CD14-positive monocyte (primary cell): Measurements from ENCODE around the gene XPO4. TPM values are rescaled to one million over a fixed set of nuclear protein-coding genes. Genes with fewer than 3 reads are reported as not detected.

Source experiments
- DNase-seq, 3 donors: peaks; one replicate each; pipeline ENCODE4 v3.0.0-alpha.2; 2011 to 2022
- H2AFZ ChIP-seq: 2 replicates; pipeline ENCODE4 v1.6.0; 2012; ENCODE audit warnings: mild to moderate bottlenecking, low read depth, low read length, inconsistent platforms; ENCODE audit not compliant: insufficient read depth, poor library complexity, severe bottlenecking
- H3K27ac ChIP-seq, 2 donors: 1 replicate in 1 of 2; 2 replicates in 1 of 2; pipeline ENCODE4 v1.5.1; 2012 to 2013; ENCODE audit warnings: low read length in 2 of 2, control low read depth in 1 of 2, inconsistent platforms in 1 of 2, low read depth in 1 of 2, mild to moderate bottlenecking in 1 of 2
- H3K27me3 ChIP-seq, 2 donors: one replicate each; pipeline versions ENCODE4 v1.6.0 to v1.6.1; 2011 to 2013; ENCODE audit warnings: low read length in 2 of 2; ENCODE audit not compliant: control insufficient read depth in 2 of 2, insufficient read depth in 2 of 2
- H3K36me3 ChIP-seq, 2 donors: replicated peaks in 1 of 2; 1 replicate in 1 of 2; 2 replicates in 1 of 2; pipeline versions ENCODE4 v1.5.1 to v1.6.1; 2012 to 2013; ENCODE audit warnings: low read length in 2 of 2, control low read depth in 1 of 2, inconsistent platforms in 1 of 2, mild to moderate bottlenecking in 1 of 2; ENCODE audit not compliant: insufficient read depth in 2 of 2, control insufficient read depth in 1 of 2
- H3K4me1 ChIP-seq, 2 donors: 1 replicate in 1 of 2; 2 replicates in 1 of 2; pipeline versions ENCODE4 v1.5.1 to v1.6.1; 2012 to 2013; ENCODE audit warnings: low read length in 2 of 2, control low read depth in 1 of 2, inconsistent platforms in 1 of 2, mild to moderate bottlenecking in 1 of 2, moderate library complexity in 1 of 2; ENCODE audit not compliant: insufficient read depth in 2 of 2, control insufficient read depth in 1 of 2
- H3K4me2 ChIP-seq: replicated peaks from 2 replicates; pipeline ENCODE3; 2012; ENCODE audit warnings: low read length, moderate library complexity, mild to moderate bottlenecking; ENCODE audit not compliant: poor library complexity, severe bottlenecking; ENCODE audit errors: extremely low read depth
- H3K4me3 ChIP-seq, 3 experiments: fragments of 200-600 bp in 1 of 3; sonication (generic) in 1 of 3; replicated peaks in 1 of 3; 1 replicate in 2 of 3; 2 replicates in 1 of 3; pipeline ENCODE4 v1.5.1; 2011 to 2013; ENCODE audit warnings: low read length in 3 of 3, mild to moderate bottlenecking in 3 of 3, control low read depth in 2 of 3, low read depth in 2 of 3, inconsistent platforms in 1 of 3, moderate library complexity in 1 of 3
- H3K79me2 ChIP-seq: 2 replicates; pipeline ENCODE4 v1.6.0; 2012; ENCODE audit warnings: mild to moderate bottlenecking, control low read depth, inconsistent platforms, low read length, moderate library complexity; ENCODE audit not compliant: insufficient read depth
- H3K9ac ChIP-seq: 2 replicates; pipeline ENCODE4 v1.6.0; 2017; ENCODE audit warnings: low read length, mild to moderate bottlenecking; ENCODE audit not compliant: insufficient read depth, poor library complexity, severe bottlenecking
- H3K9me3 ChIP-seq, 2 donors: replicated peaks in 1 of 2; 1 replicate in 1 of 2; 2 replicates in 1 of 2; pipeline versions ENCODE4 v1.5.1 to v1.6.1; 2012 to 2013; ENCODE audit warnings: low read length in 2 of 2, control low read depth in 1 of 2; ENCODE audit not compliant: control insufficient read depth in 1 of 2, insufficient read depth in 1 of 2
- H4K20me1 ChIP-seq: 2 replicates; pipeline ENCODE4 v1.6.0; 2012; ENCODE audit warnings: mild to moderate bottlenecking, low read length, control low read depth, moderate library complexity; ENCODE audit not compliant: insufficient read depth
- H3K27ac Mint-ChIP-seq, 7 donors: one replicate each; pipeline ENCODE4 v1.8.0; 2020; ENCODE audit warnings: mild to moderate bottlenecking in 7 of 7, mixed read lengths in 7 of 7, moderate library complexity in 6 of 7, inconsistent platforms in 2 of 7
- H3K27me3 Mint-ChIP-seq, 3 donors: one replicate each; pipeline ENCODE4 v1.8.0; 2021 to 2022; ENCODE audit warnings: low read depth in 3 of 3, mild to moderate bottlenecking in 3 of 3, mixed read lengths in 3 of 3, moderate library complexity in 3 of 3, inconsistent platforms in 1 of 3
- H3K36me3 Mint-ChIP-seq, 2 donors: one replicate each; pipeline ENCODE4 v1.8.0; 2020; ENCODE audit warnings: mixed read lengths in 2 of 2, inconsistent platforms in 1 of 2, mild to moderate bottlenecking in 1 of 2
- H3K4me1 Mint-ChIP-seq: one replicate; pipeline ENCODE4 v1.8.0; 2020; ENCODE audit warnings: mild to moderate bottlenecking, mixed read lengths
- H3K4me3 Mint-ChIP-seq, 2 donors: one replicate each; pipeline ENCODE4 v1.8.0; 2020; ENCODE audit warnings: mild to moderate bottlenecking in 2 of 2, mixed read lengths in 2 of 2, moderate library complexity in 1 of 2
- H3K9me3 Mint-ChIP-seq, 7 donors: one replicate each; pipeline ENCODE4 v1.8.0; 2020 to 2022; ENCODE audit warnings: mixed read lengths in 7 of 7, mild to moderate bottlenecking in 6 of 7, moderate library complexity in 6 of 7, inconsistent platforms in 2 of 7
- CTCF ChIP-seq: fragments of 200-600 bp; IDR thresholded peaks from one replicate; pipeline ENCODE4 v1.8.0; 2022; ENCODE audit warnings: antibody characterized with exemption, mild to moderate bottlenecking
- WGBS: methylation state at CpG from one replicate; pipeline ENCODE4 v1.1.5; 2013; ENCODE audit warnings: missing lambda C conversion rate; ENCODE audit not compliant: insufficient coverage; 5-methylcytosine and 5-hydroxymethylcytosine counted together
- intact Hi-C, 2 donors: fragments of 100-400 bp; cut with micrococcal nuclease; formaldehyde crosslinking; loops; one replicate each; pipeline versions ENCODE4 v1.15.0 to v1.15.1; 2023
- polyA plus RNA-seq, 3 donors: library from polyadenylated mRNA; depleted of rRNA in 1 of 3; unstranded in 2 of 3; stranded (reverse) in 1 of 3; fragments of 300-500 nt in 2 of 3; fragments of >200 nt in 1 of 3; fragmentation: Illumina TruSeq in 2 of 3; gene quantifications; 1 replicate in 2 of 3; 2 replicates in 1 of 3; pipeline ENCODE4 v1.2.3, GENCODE V29; 2012 to 2021

Gene XPO4
- polyA plus RNA-seq, 3 donors = 2.9 to 4.4 (median 4.0) TPM

GRCh38 chr13:20843166-20843565, 59.4 kb downstream of the XPO4 start:
- intact Hi-C loops = no loop called here
- no peaks in the 10 kb centered on the region for H3K4me1 Mint-ChIP-seq
- H3K9ac ChIP-seq = no peak overlapping the region
- H3K36me3 Mint-ChIP-seq = peaks cover 36 to 40% of the 10 kb centered on the region in 2 donors
- H2AFZ ChIP-seq = no peak overlapping the region
- no peak overlapping the region for H3K4me3 ChIP-seq
- no peak overlapping the region for H3K27ac Mint-ChIP-seq
- peaks cover 0 to 2% (median 0%) of the 10 kb centered on the region in 7 donors for H3K9me3 Mint-ChIP-seq
- H3K27me3 Mint-ChIP-seq = no peaks in the 10 kb centered on the region
- no peaks in the 10 kb centered on the region for H4K20me1 ChIP-seq
- no peak for DNase-seq
- no peak for TF ChIP-seq CTCF
- no peaks in the 10 kb centered on the region for H3K27me3 ChIP-seq
- no peak overlapping the region for H3K4me2 ChIP-seq
- 92% methylated on average over 2 of the region's 6 CpGs for WGBS
- H3K4me3 Mint-ChIP-seq = no peak overlapping the region
- H3K27ac ChIP-seq = no peak overlapping the region
- peaks cover 33 to 53% of the 10 kb centered on the region in 2 donors for H3K36me3 ChIP-seq
- H3K79me2 ChIP-seq = no peaks in the 10 kb centered on the region
- H3K9me3 ChIP-seq = no peaks in the 10 kb centered on the region
- H3K4me1 ChIP-seq = no peaks in the 10 kb centered on the region

DNA sequence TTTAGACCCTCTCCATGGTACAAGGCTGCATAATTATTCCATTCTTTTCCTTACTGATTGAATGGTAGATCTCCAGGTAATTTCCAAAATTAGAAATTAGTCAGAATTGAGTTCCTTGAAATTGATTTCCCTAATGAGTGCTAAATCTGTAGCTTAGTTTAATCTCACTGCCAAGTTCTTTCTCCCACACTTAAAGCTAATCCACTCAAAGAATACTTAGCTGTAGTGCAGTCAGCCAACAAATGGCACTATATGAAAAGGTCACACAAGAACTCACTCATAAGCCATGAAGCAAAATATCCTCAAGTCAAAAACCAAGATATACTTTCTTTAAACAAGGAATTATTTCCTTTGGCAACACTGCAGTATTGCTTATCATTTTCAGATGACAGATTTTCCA, 62.0 kb downstream of the XPO4 start:
- Mint-ChIP-seq H3K36me3 (peaks cover 50 to 61% of the 10 kb centered on the region in 2 donors), H3K27ac (no peak overlapping the region)

More for the DNA sequence above, 62.0 kb downstream of the XPO4 start:
- no peak for TF ChIP-seq CTCF
- H3K79me2 ChIP-seq = no peaks in the 10 kb centered on the region
- H4K20me1 ChIP-seq = no peaks in the 10 kb centered on the region
- no peaks in the 10 kb centered on the region for H3K4me1 ChIP-seq
- no peaks in the 10 kb centered on the region for H3K9me3 ChIP-seq
- H3K36me3 ChIP-seq = peaks cover 50 to 70% of the 10 kb centered on the region in 2 donors
- no peak overlapping the region for H3K9ac ChIP-seq
- Mint-ChIP-seq H3K4me3 (no peak overlapping the region), H3K4me1 (no peaks in the 10 kb centered on the region), H3K27me3 (no peaks in the 10 kb centered on the region), H3K9me3 (peaks cover 0 to 2% (median 0%) of the 10 kb centered on the region in 7 donors)
- no peak overlapping the region for H3K27ac ChIP-seq
- intact Hi-C loops = no loop called here
- no peak overlapping the region for H2AFZ ChIP-seq
- no peak overlapping the region for H3K4me2 ChIP-seq
- H3K4me3 ChIP-seq = no peak overlapping the region
- DNase-seq = no peak
- no peaks in the 10 kb centered on the region for H3K27me3 ChIP-seq
